Head of caudate nucleus (tissue), 42 donors: ENCODE measurements around the gene UBXN2A.

Source experiments
- DNase-seq, 42 donors: peaks; one replicate each; pipeline versions ENCODE4 v3.0.0 to v3.0.0-alpha.2; 2020 to 2021; ENCODE audit warnings: mixed read lengths in 7 of 42
- intact Hi-C: fragments of 100-400 bp; cut with DNase I; formaldehyde crosslinking; loops from one replicate; pipeline ENCODE4 v1.15.0; 2022

Gene UBXN2A

DNA sequence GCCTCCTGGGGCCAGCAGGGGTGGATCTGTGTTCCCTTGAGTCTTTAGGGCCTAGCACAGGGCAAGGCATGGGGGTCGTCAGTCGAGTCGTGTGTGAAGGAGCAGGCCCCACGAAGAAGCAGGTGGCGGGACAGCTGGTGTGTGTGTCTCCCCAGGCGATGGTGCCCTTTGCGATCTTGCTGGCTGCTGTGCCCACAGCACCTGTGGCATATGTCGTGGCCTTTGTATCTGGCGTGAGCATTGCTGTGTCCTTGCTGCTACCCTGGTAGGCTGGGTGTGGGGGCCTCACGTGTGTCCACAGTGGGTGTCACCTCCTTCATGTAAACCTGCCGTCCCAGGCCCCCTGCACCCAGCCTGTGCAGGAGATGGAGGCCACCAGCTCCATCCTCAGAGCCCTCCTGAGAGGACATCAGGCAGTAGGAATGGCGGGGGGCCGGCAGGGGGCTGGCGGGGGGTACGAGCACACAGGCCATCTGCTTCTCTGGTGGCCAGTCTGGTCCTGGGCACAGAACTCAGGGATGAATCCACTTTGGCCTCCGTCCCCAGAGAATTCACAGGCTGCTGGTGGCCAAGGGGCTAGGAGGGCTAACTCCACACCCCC, 82.8 kb downstream of the UBXN2A start:
- intact Hi-C loops: no loop called here
- DNase-seq: no peak

DNA sequence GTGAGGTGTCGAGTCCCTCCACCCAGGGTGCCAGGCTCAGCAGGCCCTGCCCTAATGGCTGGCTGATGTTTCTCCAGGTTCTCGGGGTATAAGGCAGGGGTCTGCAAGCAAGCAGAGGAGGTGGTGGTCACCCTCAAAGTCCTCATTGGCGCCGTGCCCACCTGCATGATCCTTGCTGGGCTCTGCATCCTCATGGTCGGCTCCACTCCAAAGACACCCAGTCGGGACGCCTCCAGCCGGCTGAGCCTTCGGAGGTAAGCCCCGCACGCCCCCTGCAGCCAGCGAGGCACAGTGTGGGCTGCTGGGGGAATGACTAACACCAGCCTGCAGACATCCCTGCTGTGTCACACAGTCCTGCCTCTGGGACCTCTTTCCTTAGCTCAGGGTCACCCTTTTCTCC, 83.8 kb downstream of the UBXN2A start:
- DNase-seq: peak in 36 of 42 donors; percentile 15 to 85 (median 56)
- intact Hi-C loops: no loop called here

DNA sequence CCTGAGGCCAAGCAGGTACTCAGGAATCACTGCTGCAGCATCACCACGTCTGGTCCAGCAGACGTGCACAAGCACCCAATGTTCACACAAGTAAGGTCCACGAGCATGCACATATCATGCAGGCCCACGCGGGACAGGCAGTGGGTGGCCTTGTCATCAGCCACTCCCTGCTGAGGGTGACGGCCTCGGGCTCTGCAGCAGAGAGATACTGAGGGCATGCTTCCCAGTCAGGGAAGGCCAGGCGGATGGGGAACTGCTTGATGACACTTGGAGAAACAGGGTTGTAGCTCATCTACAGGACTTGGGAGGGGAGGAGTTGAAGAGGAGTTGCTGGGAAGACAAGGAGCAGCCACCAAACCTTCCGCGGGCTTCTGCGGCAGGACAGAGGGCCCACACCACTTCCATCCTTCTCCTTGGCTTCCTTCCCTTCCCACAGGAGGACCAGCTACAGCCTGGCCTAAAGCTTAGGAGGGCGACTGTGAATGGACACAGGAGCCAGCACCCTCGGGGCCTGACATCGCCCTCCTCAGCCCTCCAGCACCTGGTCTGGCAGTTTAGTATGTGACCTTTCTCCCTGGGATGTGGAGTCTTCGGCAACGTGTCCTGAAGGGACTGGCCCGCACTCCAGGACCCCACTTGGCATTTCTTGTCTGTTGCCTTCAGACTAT, 84.9 kb downstream of the UBXN2A start:
- intact Hi-C loops: no loop called here
- peak in 2 of 42 donors; percentile 25 to 37 for DNase-seq

DNA sequence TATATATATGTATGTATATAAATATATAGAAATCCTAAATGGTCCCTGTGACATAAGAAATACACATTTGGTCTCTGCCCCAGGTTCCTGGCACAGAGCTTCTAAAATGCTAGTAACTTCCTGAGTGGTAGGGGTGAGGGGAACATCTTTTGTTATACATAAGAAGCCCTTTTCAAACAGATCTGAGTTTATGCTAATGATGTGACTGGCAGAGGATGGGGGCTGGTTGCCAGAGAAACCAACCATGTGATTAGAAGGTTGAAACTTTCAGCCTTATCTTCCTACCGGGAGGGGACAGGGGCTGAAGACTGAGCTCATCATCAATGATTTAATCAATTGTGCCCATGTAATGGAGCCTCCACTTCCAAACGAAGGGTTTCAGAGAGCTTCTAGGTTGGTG, 86.0 kb downstream of the UBXN2A start:
- DNase-seq: peak in 24 of 42 donors; percentile 28 to 78 (median 52)

DNA sequence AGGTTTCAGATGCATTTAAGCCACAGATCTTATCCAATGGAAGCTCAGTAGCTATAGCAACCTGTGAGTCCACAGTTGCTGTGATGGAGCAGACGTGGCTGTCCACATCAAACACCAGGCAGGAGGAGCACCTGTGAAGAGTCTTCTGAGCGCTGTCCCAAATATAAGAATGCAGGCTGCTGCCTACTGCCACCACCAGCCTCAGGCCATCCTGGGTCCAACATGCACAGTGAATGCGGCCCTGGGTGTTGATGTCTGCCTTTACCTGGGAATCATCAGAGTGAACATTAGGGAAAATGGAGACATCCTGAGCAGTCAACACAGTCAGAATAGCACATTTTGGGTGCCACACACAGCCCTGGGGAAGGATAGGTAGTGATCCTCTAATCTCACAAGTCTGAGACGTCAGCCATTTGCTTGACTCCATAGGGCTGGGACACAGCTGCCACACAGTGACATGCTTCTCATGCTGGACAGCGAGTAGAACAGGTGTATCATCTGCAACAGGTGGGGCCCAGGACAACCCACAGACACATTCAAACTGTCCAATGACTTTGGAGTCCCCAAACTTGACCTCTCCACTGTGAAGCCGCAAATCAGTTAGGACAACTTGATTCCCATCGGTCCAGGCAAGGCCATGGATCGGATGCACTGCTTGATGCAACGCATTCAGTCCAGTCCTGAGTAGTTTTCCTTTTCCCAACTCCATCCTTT, 98.7 kb downstream of the UBXN2A start:
- peak in 1 of 42 donors; percentile 16 for DNase-seq
- intact Hi-C loops: no loop called here

More for the DNA sequence above, 86.0 kb downstream of the UBXN2A start:
- intact Hi-C loops: no loop called here

DNA sequence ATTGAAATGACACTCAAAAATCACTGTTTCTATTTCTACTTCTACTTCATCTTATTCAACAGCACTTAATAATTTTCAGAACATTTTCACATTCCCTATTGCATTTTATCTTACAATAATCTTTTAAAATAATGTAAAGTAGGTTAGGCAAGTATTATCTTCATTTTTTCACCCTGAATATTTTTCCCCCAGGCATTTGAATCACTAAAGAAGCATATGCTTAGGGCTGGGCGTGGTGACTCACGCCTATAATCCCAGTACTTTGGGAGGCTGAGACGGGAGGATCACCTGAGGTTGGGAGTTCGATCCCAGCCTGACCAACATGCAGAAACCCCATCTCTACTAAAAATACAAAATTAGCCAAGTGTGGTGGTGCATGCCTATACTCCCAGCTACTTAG, 100.2 kb downstream of the UBXN2A start:
- intact Hi-C loops: loop anchor here (10.0 kb wide), 1 partner anchor 116 kb away; the partner anchor contains the start of gene ATAD2B
- no peak for DNase-seq

DNA sequence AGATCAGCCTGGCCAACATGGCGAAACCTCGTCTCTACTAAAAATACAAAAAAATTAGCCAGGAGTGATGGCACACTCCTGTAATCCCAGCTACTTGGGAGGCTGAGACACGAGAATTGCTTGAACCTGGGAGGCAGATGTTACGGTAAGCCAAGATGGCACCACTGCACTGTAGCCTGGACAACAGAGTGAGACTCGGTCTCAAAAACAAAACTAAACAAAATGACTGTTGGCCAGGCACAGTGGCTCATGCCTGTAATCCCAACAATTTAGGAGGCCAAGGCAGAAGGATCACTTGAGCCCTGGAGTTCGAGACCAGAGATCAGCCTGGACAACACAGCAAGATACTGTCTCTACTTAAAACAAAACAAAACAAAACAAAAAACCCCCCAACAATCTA, 102.9 kb downstream of the UBXN2A start:
- intact Hi-C loops: loop anchor here (10.0 kb wide), 1 partner anchor 118 kb away; the partner anchor contains the start of gene ATAD2B

DNA sequence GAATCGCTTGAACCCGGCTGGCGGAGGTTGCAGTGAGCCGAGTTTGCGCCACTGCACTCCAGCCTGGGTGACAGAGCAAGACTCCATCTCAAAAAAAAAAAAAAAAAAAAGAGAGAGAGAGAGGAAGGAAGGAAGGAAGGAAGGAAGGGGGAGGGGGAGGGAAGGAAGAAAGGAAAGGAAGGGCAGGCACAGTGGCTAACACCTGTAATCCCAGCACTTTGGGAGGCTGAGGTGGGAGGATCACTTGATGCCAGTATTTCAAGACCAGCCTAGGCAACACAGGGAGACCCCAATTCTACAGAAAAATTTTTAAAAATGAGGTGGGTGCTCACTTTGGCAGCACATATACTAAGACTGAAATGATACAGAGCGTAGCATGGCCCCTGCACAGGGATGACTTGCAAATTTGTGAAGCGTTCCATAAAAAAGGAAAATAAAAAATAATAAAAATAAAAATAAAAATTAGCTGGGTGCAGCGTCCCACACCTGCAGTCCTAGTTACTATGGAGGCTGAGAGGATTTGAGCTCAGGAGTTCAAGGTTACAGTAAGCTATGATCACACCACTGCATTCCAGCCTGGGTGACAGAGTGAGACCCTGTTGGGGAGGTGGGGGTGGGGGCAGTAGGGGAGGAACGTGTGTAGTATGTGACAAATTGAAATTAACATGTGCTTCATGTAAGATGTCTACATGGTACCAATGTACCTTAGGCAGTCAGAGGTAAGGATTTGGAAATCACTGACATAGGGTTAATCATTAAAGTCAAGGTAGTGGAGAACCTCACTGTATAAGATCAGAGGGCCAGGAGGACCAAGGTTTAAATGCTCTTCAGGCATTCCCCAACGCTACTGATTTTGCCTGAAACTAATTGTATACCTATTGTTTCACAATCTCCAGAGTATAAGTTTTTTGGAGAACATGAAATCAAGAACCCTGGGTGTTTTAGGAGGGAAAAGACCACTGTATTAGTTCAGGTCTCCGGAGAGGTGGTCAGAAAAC, 105.5 kb downstream of the UBXN2A start:
- intact Hi-C loops: loop anchor here (10.0 kb wide), 1 partner anchor 121 kb away; the partner anchor contains the start of gene ATAD2B
- DNase-seq: peak in 1 of 42 donors; percentile 2

More for the DNA sequence above, 102.9 kb downstream of the UBXN2A start:
- DNase-seq: peak in 1 of 42 donors; percentile 13

DNA sequence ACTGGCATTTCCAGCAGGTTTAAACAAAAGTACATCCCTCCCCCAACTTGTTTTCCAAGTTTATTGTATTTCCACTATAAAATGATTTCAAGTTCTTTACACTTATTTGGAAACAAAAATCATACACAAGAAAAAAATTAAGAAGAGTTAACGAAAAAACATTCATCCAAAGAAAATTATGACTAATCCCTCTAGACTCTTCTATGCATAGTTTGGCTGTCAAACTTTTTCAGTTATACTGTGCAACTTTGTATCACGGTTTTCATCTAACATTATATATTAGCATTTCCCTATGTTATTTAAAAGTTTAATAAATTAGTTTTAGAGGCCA, 106.3 kb downstream of the UBXN2A start:
- DNase-seq: no peak
- intact Hi-C loops: loop anchor here (10.0 kb wide), 1 partner anchor 122 kb away; the partner anchor contains the start of gene ATAD2B

DNA sequence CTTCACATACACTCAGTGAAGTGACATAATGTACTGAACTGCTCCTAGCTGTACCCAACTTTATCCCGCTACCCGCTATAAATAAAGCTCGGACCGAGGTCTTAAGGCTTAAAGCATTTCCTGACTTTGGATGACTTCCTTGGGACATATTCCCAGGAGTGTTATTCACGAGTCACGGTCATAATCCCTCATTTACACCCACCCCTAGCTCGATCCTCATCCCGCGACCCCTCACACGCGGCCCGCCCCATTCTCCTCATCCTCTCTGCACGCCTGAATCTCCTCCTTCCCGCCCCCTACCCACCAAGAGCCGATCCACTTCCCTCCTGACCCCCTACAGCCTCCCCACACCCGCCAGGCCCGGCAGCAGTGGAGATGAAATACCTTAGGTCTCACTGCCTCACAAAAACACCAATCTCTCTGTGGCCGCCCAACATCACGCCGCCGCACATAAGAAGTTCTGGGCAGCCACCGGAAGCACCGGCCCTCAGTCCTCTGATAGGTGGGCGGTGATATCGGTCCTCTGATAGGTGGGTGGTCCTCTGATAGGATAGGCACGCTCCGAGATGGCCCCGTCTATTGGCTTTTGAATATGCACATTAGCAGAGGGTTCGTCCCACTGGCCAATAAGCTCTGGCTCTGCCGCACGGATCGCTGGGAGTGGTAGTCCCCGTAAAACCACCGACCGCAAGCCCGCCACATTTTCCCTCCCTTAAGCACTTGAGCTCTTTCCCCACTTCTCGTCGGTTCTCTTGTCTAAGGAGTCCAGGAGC, 106.9 kb downstream of the UBXN2A start, which contains the start of gene WDCP:
Gene WDCP (minus strand): TSS at position 462 of the 773 bp plus-strand sequence. CDS start 7,897 bp downstream, outside the sequence.
- peak; percentile 91 to 100 (median 98) for DNase-seq
- intact Hi-C loops: loop anchor here (10.0 kb wide), 1 partner anchor 122 kb away; the partner anchor contains the start of gene ATAD2B

DNA sequence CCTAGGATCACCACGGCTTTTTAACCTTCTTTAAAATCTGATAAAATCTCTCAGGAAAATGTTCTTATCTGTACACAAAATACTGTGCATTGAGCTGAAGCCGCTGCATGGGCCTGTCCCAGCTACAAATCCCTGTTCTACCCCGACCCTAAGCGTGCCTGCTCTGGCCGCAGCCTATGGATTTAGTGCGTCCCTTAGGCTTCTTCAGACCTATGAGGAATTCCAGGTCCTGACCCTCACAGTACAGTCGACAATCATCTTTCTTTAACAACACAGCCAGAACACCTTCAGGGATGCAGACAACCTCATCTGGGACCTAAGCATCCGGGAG, 107.4 kb downstream of the UBXN2A start:
- no peak for DNase-seq
- intact Hi-C loops: loop anchor here (10.0 kb wide), 1 partner anchor 123 kb away; the partner anchor contains the start of gene ATAD2B

DNA sequence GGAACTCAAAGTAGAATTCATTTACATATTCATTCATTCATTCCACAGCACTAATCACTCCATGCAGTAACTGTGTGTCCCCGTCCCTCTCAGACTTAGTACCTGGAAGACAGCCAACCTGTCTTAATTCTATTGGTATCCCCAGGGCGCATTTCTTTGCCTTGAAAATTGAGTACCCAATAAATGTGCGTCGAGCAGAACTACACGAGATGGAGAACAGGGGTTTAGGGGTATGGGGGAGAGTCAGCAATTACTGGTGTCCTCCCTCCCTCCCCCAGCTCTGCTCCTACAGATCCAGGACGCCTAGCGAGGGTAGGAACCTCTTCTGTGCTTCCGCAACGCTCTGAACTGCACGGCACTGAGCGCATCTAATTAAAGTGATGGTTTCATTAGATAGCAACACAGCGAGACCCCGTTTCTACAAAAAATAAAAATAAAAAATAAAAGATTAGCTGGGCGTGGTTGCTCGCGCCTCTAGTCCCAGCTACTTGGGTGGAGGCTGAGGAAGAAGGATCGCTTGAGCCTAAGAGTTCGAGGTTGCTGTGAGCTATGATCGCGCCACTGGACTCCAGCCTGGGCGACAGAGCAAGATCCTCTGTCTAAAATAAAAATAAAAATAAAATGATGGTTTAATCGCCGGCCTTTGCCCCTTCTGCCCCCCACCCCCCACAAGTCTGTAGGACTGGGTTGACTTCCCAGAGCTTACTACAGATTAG, 108.7 kb downstream of the UBXN2A start:
- intact Hi-C loops: loop anchor here (10.0 kb wide), 1 partner anchor 124 kb away; the partner anchor contains the start of gene ATAD2B
- peak in 4 of 42 donors; percentile 13 to 42 (median 27) for DNase-seq

DNA sequence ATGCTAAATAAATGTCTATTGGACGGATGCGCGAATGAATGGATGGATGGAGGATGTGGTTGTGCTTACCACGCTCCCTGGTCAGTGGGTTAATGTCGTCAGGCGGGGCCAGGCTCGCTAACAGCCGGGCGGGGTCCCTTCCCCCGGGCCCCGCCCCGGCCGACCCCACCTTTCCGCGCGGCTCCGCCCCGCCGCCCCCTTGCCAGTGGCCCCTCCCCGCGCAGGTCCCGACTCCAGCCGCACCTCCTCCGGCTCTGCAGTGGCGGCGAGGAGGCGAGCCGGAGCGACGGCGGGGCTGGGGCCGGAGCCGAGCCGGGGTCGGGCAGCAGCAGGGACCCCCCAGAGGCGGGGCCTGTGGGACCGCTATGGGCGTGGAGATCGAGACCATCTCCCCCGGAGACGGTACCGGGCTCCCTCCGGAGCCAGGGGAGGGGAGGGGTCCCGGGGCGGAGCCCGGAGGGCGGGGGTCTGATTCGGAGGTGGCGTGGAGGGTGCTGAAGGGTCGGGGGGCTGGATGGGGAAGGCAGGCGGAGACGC, 109.3 kb downstream of the UBXN2A start, which contains the start of gene FKBP1B:
Gene FKBP1B (plus strand): TSS at position 257 of the 537 bp plus-strand sequence. CDS start 109 bp downstream, at position 366.
- intact Hi-C loops: loop anchor here (10.0 kb wide), 1 partner anchor 125 kb away; the partner anchor contains the start of gene ATAD2B
- peak; percentile 18 to 91 (median 72) for DNase-seq

DNA sequence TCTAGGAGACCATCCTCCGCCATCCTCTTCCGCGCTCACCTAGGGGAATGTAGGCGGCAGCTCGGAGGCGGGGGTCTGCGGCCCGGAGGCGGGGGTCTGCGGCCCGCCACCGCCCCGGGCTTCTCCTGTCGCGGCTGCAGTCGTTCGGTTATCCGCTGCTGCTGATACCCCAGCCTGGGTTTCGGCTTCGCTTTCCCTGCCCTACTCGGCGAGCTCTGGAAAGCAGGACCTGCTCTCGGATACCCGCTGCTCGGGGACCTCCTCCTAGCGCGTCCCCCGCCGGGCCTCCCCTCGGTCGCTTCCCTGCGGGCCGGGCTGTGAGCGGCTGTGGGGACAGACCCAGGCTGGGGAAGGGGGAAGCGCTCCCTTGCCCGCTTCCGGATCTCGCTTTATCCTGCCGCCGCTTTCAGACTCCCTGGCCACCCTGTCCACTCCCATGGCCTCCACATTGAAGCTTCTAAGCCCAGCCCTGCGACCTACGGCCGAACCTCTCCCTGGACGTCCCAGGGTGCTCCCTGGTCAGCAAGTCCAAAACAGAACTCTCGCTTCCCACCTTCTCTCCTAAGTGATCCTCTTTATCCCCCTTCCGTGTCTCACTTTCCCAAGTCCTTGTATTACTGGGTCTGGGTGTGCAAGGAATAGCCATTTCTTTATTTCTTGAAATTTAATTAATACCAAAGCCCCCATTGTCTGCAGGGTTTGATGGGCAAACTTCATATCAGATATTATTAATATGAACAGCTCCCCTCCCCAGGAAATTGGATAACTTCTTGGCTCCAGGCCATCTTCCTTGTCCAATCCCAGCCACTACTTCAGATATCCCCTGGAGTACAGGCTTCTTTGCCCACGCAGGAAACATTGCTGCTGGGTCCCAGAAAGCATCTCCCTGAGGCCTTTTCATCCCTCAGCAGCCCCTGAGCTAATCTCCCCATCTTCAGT, 110.0 kb downstream of the UBXN2A start:
- intact Hi-C loops: no loop called here
- peak in 37 of 42 donors; percentile 20 to 72 (median 42) for DNase-seq

DNA sequence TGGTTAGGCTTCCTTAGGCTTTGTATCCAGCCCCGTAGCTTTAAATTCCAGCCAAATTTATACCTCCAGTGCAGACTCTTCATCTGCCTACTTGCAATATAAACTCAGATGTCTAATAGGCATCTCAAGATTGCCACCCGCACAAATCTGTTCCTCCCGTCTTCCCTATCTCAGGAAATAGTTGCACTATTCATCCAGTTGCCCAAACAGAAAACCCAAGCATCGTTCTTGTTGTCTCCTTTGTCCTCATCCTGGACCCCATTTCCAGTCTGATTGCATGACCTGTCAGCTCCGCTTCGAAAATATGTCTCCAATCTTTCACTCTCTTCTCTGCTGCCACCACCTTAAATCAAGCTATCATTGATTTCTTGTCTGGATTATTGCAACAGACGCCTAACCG, 111.6 kb downstream of the UBXN2A start:
- intact Hi-C loops: no loop called here
- peak in 9 of 42 donors; percentile 12 to 53 (median 26) for DNase-seq
